HFFc6 (cell line): Measurements from ENCODE around the gene SP140. TPM values are rescaled to one million over a fixed set of nuclear protein-coding genes. Genes with fewer than 3 reads are reported as not detected.

Source experiments
- DNase-seq: peaks from one replicate; pipeline ENCODE4 v3.0.0-alpha.2; 2018
- H3K27ac Mint-ChIP-seq: 2 replicates; pipeline ENCODE4 v1.8.0; 2020; ENCODE audit warnings: mild to moderate bottlenecking, mixed read lengths
- H3K27me3 Mint-ChIP-seq: 2 replicates; pipeline ENCODE4 v1.8.0; 2021; ENCODE audit warnings: mild to moderate bottlenecking, moderate library complexity, mixed read lengths; ENCODE audit not compliant: insufficient read depth
- H3K36me3 Mint-ChIP-seq: 2 replicates; pipeline ENCODE4 v1.8.0; 2021; ENCODE audit warnings: low read depth, mixed read lengths
- H3K4me1 Mint-ChIP-seq: 2 replicates; pipeline ENCODE4 v1.8.0; 2020; ENCODE audit warnings: low read depth, mixed read lengths
- H3K4me3 Mint-ChIP-seq: 2 replicates; pipeline ENCODE4 v1.8.0; 2020; ENCODE audit warnings: mild to moderate bottlenecking, moderate library complexity, mixed read lengths
- H3K9me3 Mint-ChIP-seq: 2 replicates; pipeline ENCODE4 v1.8.0; 2020; ENCODE audit warnings: mild to moderate bottlenecking, mixed read lengths
- total RNA-seq, 6 experiments: library from RNA; stranded (reverse); fragmentation: NEBNext Ultra II Directional; extraction: Animal tissue kit (Norgen Biotek cat#: 25700); gene quantifications; 2 replicates in 1 of 6; 3 replicates in 5 of 6; pipeline ENCODE4 v1.2.3, GENCODE V29; 2021
- TF ChIP-seq, protein P1 (sequence below): fragments of 200-600 bp; sonication (generic); IDR thresholded peaks from 2 replicates; pipeline ENCODE4 v1.5.0; 2021; ENCODE audit warnings: antibody characterized with exemption, mild to moderate bottlenecking

The SP140 gene
- total RNA-seq, 6 experiments from 2014 or later: 0.12 to 1.6 (median 0.69) TPM

DNA sequence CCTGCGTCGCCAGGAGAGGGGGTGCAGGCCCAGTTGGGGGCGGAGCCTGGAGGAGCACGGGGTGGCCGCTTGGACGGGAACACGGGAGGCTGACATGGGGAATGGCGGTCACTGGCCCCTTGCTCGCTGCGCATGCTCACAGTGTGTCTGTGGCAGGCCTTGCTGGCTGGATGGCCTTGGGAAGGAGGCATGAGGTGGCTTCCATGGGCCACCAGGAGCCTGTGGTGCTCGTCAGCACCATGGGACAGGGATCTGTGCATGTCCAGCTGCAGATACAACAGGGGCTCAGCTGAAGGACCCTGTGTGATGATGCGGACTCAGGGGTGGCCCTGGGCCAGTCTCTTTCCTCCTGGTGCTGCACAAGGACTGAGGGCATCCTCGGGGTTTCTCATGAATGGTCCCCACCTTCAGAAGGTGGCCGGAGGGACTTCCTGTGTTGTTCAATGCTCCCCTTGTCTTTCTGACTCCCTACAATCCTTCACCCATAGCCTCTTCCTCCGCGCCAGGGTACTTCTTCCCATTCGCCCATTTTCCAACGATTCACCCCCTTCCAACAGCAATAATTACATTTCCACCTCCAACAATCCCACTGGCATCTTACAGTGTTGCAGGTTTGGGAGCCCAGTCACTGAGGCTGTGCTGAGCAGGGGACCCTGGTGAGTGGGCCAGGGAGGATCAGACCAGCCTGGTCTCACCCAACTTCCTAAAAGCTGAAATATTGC, 98.0 kb downstream of the SP140 start:
- Mint-ChIP-seq H3K27ac (no peak overlapping the region), H3K36me3 (peaks cover 26% of the 10 kb centered on the region), H3K27me3 (peaks cover 8% of the 10 kb centered on the region), H3K9me3 (peaks cover 14% of the 10 kb centered on the region), H3K4me3 (no peak overlapping the region), H3K4me1 (peaks cover 23% of the 10 kb centered on the region)
- TF ChIP-seq, protein P1, sequence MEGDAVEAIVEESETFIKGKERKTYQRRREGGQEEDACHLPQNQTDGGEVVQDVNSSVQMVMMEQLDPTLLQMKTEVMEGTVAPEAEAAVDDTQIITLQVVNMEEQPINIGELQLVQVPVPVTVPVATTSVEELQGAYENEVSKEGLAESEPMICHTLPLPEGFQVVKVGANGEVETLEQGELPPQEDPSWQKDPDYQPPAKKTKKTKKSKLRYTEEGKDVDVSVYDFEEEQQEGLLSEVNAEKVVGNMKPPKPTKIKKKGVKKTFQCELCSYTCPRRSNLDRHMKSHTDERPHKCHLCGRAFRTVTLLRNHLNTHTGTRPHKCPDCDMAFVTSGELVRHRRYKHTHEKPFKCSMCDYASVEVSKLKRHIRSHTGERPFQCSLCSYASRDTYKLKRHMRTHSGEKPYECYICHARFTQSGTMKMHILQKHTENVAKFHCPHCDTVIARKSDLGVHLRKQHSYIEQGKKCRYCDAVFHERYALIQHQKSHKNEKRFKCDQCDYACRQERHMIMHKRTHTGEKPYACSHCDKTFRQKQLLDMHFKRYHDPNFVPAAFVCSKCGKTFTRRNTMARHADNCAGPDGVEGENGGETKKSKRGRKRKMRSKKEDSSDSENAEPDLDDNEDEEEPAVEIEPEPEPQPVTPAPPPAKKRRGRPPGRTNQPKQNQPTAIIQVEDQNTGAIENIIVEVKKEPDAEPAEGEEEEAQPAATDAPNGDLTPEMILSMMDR: peak; percentile 61
- no peak for DNase-seq

DNA sequence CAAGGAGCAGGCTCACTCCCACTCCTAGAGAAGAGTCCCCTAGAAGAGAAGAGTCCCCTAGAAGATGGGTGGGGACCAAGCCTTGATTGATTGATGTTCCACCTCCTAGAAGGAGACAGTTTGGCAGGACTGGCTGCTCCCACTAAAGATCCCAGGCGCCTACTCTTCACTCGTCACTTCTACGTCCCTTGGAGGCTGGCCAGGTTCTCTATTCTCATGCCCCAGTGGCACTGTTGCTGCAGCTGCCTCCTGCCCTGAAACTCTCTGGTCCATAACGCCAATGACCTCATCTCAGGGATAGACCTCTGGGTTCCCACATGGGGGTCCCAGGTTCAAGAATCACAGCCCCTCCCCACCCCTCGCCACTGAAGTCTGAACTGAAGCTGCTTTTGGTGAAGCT, 99.0 kb downstream of the SP140 start:
- no peak overlapping the region for H3K27ac Mint-ChIP-seq
- TF ChIP-seq, protein P1: no peak
- no peak for DNase-seq
- no peak overlapping the region for H3K4me3 Mint-ChIP-seq
- H3K9me3 Mint-ChIP-seq: peaks cover 14% of the 10 kb centered on the region
- H3K27me3 Mint-ChIP-seq: peaks cover 8% of the 10 kb centered on the region
- H3K4me1 Mint-ChIP-seq: peaks cover 32% of the 10 kb centered on the region
- peaks cover 36% of the 10 kb centered on the region for H3K36me3 Mint-ChIP-seq

DNA sequence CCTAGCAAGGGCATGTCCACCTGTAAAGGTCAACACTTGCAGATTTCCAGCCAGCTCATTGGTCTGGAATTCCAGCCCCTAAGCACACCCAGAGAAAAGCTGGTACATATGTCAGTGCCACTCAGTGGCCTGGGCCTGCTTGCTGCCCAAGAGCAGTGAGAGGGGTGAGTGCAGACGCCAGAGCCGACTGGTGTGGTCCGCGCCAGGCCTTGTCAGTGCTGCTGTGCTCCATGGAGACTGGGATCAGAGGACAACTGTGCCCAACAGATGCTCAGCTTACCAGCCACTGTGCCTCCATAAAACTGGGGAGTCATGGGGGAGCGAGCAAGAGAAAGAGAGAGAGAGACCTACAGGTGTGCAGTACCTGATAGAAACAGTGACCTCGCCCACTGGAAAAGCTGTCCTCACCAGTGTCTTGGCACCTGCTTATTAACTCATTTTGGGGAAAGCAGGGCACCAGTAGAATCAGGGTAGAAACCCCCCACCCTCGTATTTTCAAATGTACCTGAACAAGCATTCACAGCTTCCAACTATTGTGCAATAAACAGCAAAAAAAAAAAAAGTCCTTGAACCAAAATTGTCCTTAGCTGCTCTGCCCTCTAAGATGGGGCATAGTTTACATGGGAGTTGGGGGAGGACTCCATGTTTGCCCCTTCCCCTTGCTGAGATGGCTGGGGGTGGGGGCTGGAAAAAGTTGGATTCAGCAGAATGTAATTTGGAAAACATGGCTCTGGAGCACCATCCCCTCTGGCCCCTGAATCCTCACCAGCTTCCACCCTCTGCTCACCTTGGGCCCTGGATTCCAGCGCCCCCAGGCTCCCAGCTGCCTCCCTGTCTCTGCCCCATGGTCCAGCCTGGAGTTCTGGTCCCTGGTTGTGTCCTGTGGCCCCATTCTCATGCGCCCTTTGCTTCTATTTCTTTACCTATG, 100.0 kb downstream of the SP140 start:
- Mint-ChIP-seq H3K27me3 (peaks cover 8% of the 10 kb centered on the region), H3K36me3 (peaks cover 47% of the 10 kb centered on the region), H3K4me3 (0 out of 2 replicates have a peak overlapping the region, but pooled peaks have one; percentile 17), H3K4me1 (peaks cover 43% of the 10 kb centered on the region), H3K9me3 (peaks cover 14% of the 10 kb centered on the region), H3K27ac (no peak overlapping the region)
- DNase-seq: no peak
- TF ChIP-seq, protein P1: no peak

DNA sequence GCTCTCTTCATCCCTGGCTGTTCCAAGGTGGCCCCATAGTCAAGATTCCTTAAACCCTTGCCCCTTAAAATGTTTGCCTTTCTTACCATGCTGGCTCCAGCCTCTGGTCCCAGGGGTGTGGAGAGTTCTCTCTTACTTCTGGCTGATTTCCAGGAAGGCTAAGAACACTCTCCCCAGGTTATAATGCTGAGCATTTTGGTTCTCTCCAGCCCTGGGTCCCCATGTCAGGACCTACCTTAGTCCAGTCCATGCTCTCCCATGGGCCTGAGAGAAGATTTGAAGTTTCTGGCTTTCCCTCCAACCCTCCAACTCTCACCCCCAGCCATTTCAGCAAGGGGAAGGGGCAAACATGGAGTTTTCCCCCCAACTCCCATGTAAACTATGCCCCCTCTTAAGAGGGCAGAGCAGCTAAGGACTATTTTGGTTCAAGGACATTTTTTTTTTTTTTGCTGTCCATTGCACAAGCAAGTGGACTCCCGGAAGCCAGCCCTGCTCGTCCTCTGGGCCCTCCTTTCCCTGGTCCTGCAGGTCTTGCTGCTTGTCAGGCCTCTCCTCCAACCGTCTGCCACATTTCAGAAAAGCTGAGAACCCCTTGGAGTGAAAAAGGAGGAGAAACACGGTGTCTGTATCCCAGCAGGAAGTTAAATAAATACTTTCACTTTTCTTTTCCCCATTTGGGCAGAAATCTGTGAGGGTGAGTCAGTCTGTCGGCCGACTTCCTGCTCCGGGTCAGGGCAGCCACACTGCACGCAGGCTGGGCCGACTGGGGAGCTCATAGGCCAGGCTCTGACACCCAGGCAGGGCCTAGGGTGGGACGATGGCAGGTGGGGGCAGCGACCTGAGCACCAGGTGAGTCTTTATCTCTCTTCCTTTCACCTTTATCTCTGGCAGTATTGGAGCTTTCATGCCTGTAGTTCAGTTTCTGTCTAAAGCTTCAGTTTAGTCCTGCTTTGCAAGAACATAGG, 101.2 kb downstream of the SP140 start, which contains the start of gene SP140L:
Gene SP140L (plus strand): TSS at position 741 of the 965 bp plus-strand sequence. CDS start 77 bp downstream, at position 818.
- Mint-ChIP-seq H3K27me3 (peaks cover 8% of the 10 kb centered on the region), H3K4me3 (peak within 1 kb of the TSS; percentile 93), H3K4me1 (peaks cover 54% of the 10 kb centered on the region), H3K27ac (peak within 1 kb of the TSS; percentile 97), H3K36me3 (peaks cover 54% of the 10 kb centered on the region), H3K9me3 (peaks cover 9% of the 10 kb centered on the region)
- peak; percentile 77 for DNase-seq
- TF ChIP-seq, protein P1: no peak
